PC-9 (cell line): Measurements from ENCODE around the gene TMEM131L. TPM values are rescaled to one million over a fixed set of nuclear protein-coding genes. Genes with fewer than 3 reads are reported as not detected.

Experiments used
- BruUV-seq: library from RNA; stranded (reverse); fragments of 400-500 nt; replicated peaks from 2 replicates; lab custom pipeline; 2021; lab: Mats Ljungman, UMichigan
- CTCF ChIA-PET: fragments of 300-600 bp; sonication (Branson Sonifier 250); formaldehyde crosslinking; loops from one replicate; lab custom pipeline; 2022; ENCODE audit warnings: antibody characterized with exemption; lab: Charles Lee
- POLR2A ChIA-PET: fragments of 300-600 bp; sonication (Branson Sonifier 250); formaldehyde crosslinking; loops from one replicate; lab custom pipeline; 2022; ENCODE audit warnings: antibody characterized with exemption; ENCODE audit not compliant: unreplicated experiment; lab: Charles Lee
- DNase-seq, 2 experiments: peaks; one replicate each; pipeline versions ENCODE4 v3.0.0 to v3.0.0-alpha.2; 2015 to 2022; ENCODE audit warnings: mixed read lengths in 1 of 2
- H2AFZ ChIP-seq: fragments of 200-600 bp; sonication (generic); 2 replicates; pipeline ENCODE4 v1.8.1; 2017; ENCODE audit warnings: antibody characterized with exemption
- H3F3A ChIP-seq: fragments of 200-600 bp; sonication (generic); 2 replicates; pipeline ENCODE4 v1.8.1; 2017; ENCODE audit warnings: antibody characterized with exemption, mild to moderate bottlenecking, low read depth; ENCODE audit not compliant: insufficient read depth
- H3K27ac ChIP-seq: fragments of 200-600 bp; sonication (generic); 2 replicates; pipeline ENCODE4 v1.6.1; 2016; ENCODE audit warnings: mixed run types
- H3K27me3 ChIP-seq: fragments of 200-600 bp; sonication (generic); 2 replicates; pipeline ENCODE4 v1.6.1; 2016; ENCODE audit warnings: low read depth, mixed run types; ENCODE audit not compliant: insufficient read depth
- H3K36me3 ChIP-seq: fragments of 200-600 bp; sonication (generic); 2 replicates; pipeline ENCODE4 v1.6.1; 2016; ENCODE audit warnings: low read depth, mixed run types
- H3K4me1 ChIP-seq: fragments of 200-600 bp; sonication (generic); replicated peaks from 2 replicates; pipeline ENCODE4 v1.6.1; 2016; ENCODE audit warnings: mixed run types; ENCODE audit not compliant: insufficient read depth
- H3K4me2 ChIP-seq: fragments of 200-600 bp; sonication (generic); 2 replicates; pipeline ENCODE4 v1.6.1; 2017; ENCODE audit warnings: mixed run types
- H3K4me3 ChIP-seq: fragments of 200-600 bp; sonication (generic); 2 replicates; pipeline ENCODE4 v1.6.1; 2016; ENCODE audit warnings: mixed run types
- H3K79me2 ChIP-seq: fragments of 200-600 bp; sonication (generic); 2 replicates; pipeline ENCODE4 v1.6.1; 2017; ENCODE audit warnings: low read depth, mixed run types
- H3K9me2 ChIP-seq: fragments of 200-600 bp; sonication (generic); 2 replicates; pipeline ENCODE4 v1.8.1; 2017; ENCODE audit warnings: mild to moderate bottlenecking; ENCODE audit not compliant: insufficient read depth
- H3K9me3 ChIP-seq: fragments of 200-600 bp; sonication (generic); 2 replicates; pipeline ENCODE4 v1.8.1; 2016; ENCODE audit warnings: low read depth; ENCODE audit not compliant: insufficient read depth
- H4K20me1 ChIP-seq: fragments of 200-600 bp; sonication (generic); 2 replicates; pipeline ENCODE4 v1.8.1; 2017; ENCODE audit not compliant: insufficient read depth
- EZH2 ChIP-seq: fragments of 200-600 bp; sonication (generic); IDR thresholded peaks from 2 replicates; pipeline ENCODE4 v1.8.0; 2017; ENCODE audit warnings: antibody characterized with exemption, low read depth
- intact Hi-C: fragments of 100-400 bp; cut with micrococcal nuclease; formaldehyde crosslinking; loops from one replicate; pipeline ENCODE4 v1.10.0; 2022; ENCODE audit not compliant: unreplicated experiment
- total RNA-seq: library from RNA; stranded (reverse); gene quantifications from 2 replicates; pipeline ENCODE4 v1.2.3, GENCODE V29; 2021
- TF ChIP-seq, protein P1 (sequence below): fragments of 200-600 bp; sonication (generic); conservative IDR thresholded peaks from 2 replicates; pipeline ENCODE4 v1.6.1; 2017; ENCODE audit warnings: mixed run types, antibody characterized with exemption, mild to moderate bottlenecking, moderate library complexity

TMEM131L gene
- total RNA-seq, 1 experiment from 2014 or later, result 3.8 TPM

DNA sequence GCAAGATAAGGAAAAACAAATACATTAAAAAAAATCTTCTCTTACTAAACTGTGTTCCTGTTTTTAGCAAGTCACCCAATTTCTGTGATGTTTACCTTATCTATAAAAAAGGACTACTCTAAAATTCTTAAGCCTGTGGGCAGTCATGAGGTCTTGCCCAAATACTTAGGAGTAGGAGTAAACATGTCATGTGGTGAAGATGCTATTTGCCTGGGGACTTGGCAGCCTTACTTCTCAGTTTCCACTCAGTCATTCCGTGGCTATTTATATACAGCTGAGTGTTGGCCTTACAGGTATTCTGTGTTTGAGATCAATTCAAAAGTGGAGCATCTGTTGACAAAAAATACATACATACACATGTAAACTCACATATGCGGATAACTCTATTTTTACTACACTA lies 128.1 kb downstream of the TMEM131L start:
- H3K9me2 ChIP-seq, result no peaks in the 10 kb centered on the region
- H2AFZ ChIP-seq, result no peak overlapping the region
- H3K27ac ChIP-seq, result no peak overlapping the region
- H3K9me3 ChIP-seq, result no peaks in the 10 kb centered on the region
- H3K27me3 ChIP-seq, result no peaks in the 10 kb centered on the region
- no peak overlapping the region for H3K4me2 ChIP-seq
- no peaks in the 10 kb centered on the region for H4K20me1 ChIP-seq
- CTCF ChIA-PET, result no interaction called here
- H3K4me3 ChIP-seq, result no peak overlapping the region
- no peak for TF ChIP-seq EZH2
- H3K4me1 ChIP-seq, result no peaks in the 10 kb centered on the region
- no peaks in the 10 kb centered on the region for H3K79me2 ChIP-seq
- H3F3A ChIP-seq, result no peaks in the 10 kb centered on the region
- BruUV-seq, result no TSS peak
- intact Hi-C loops, result no loop called here
- DNase-seq, result no peak
- POLR2A ChIA-PET, result no interaction called here
- H3K36me3 ChIP-seq, result no peaks in the 10 kb centered on the region

DNA sequence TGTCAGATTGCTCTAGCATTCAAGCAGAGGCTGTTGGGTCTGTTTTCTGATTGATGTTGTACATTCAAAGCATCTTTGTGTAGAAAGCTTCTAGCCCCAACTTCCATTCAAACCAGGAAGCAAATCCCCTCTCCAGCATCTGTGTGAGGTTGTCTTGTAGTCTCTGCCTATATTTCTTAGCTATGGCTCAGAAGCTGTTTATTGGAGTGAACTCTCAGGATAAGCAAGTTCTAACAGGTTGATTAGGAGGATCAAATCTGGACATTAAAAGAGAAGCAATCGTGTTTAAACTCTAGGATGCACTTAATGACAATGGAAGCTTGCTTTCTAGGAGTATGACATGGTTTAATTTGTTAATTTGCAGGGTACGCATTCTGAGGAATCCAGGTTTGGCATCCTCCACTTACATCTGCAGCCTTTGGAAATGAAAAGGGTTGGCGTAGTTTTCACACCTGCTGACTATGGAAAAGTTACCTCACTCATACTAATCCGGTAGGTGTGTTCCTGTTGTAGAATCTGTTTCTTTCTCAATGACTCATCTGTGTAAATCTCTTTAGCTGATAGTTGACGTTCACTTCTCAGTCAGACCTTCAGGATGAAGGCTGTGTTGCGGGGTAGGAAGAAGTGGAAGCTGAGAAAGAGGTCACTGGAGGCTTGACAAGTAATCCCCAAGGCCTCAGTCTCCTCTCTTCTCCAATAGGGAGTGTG lies 129.9 kb downstream of the TMEM131L start:
- BruUV-seq, result no TSS peak
- CTCF ChIA-PET, result no interaction called here

DNA sequence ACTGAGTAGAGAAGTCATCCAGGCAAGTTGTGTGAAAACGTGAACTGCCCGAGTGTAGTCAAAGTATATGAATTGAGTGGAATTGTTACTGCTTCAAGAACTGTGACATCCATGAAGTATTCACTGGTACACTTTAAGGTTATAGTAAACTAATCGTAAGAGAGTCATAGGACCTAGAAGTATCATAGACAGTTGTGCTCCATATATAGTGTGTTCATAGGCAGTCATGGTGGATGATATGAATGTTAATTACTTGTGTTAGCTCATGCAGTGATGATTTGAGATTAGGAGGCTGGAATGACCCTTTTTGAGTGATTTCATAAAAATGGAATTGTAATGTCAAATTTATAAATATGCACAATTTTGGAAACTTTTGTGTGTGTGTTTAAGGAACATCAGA lies 136.6 kb downstream of the TMEM131L start:
- Histone ChIP-seq H2AFZ (no peak overlapping the region), H3K79me2 (no peaks in the 10 kb centered on the region)
- CTCF ChIA-PET, result no interaction called here

More for the DNA sequence above, 129.9 kb downstream of the TMEM131L start:
- H3K9me3 ChIP-seq, result no peaks in the 10 kb centered on the region
- no peak overlapping the region for H3K4me3 ChIP-seq
- H3K9me2 ChIP-seq, result no peaks in the 10 kb centered on the region
- intact Hi-C loops, result no loop called here
- TF ChIP-seq, protein P1, sequence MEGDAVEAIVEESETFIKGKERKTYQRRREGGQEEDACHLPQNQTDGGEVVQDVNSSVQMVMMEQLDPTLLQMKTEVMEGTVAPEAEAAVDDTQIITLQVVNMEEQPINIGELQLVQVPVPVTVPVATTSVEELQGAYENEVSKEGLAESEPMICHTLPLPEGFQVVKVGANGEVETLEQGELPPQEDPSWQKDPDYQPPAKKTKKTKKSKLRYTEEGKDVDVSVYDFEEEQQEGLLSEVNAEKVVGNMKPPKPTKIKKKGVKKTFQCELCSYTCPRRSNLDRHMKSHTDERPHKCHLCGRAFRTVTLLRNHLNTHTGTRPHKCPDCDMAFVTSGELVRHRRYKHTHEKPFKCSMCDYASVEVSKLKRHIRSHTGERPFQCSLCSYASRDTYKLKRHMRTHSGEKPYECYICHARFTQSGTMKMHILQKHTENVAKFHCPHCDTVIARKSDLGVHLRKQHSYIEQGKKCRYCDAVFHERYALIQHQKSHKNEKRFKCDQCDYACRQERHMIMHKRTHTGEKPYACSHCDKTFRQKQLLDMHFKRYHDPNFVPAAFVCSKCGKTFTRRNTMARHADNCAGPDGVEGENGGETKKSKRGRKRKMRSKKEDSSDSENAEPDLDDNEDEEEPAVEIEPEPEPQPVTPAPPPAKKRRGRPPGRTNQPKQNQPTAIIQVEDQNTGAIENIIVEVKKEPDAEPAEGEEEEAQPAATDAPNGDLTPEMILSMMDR, result no peak
- TF ChIP-seq EZH2, result no peak
- H3K27me3 ChIP-seq, result no peaks in the 10 kb centered on the region
- no peak for DNase-seq
- no peaks in the 10 kb centered on the region for H3F3A ChIP-seq
- no peaks in the 10 kb centered on the region for H3K4me1 ChIP-seq
- H4K20me1 ChIP-seq, result no peaks in the 10 kb centered on the region
- H3K27ac ChIP-seq, result no peak overlapping the region
- H3K36me3 ChIP-seq, result no peaks in the 10 kb centered on the region
- H3K4me2 ChIP-seq, result no peak overlapping the region
- H2AFZ ChIP-seq, result no peak overlapping the region
- POLR2A ChIA-PET, result no interaction called here
- H3K79me2 ChIP-seq, result no peaks in the 10 kb centered on the region

More for the DNA sequence above, 136.6 kb downstream of the TMEM131L start:
- no peaks in the 10 kb centered on the region for H3K9me3 ChIP-seq
- BruUV-seq, result no TSS peak
- H3K36me3 ChIP-seq, result no peaks in the 10 kb centered on the region
- POLR2A ChIA-PET, result interaction anchor here (0.6 kb wide), 1 partner anchor 76 kb away, joined by 3 read pairs; no protein-coding TSS in a partner anchor
- H3K27ac ChIP-seq, result no peak overlapping the region
- no peak for DNase-seq
- no peaks in the 10 kb centered on the region for H3K9me2 ChIP-seq
- no peak overlapping the region for H3K4me2 ChIP-seq
- H3F3A ChIP-seq, result no peaks in the 10 kb centered on the region
- H3K27me3 ChIP-seq, result no peaks in the 10 kb centered on the region
- intact Hi-C loops, result no loop called here
- no peak overlapping the region for H3K4me3 ChIP-seq
- TF ChIP-seq EZH2, result no peak
- TF ChIP-seq, protein P1, result no peak
- no peaks in the 10 kb centered on the region for H3K4me1 ChIP-seq
- H4K20me1 ChIP-seq, result no peaks in the 10 kb centered on the region
